Measurements from ENCODE around the gene STK38.

The STK38 gene

GRCh38 chr6:36524871-36525270 is 22.4 kb downstream of the STK38 start:
- Histone ChIP-seq H3K4me1 (ENCODE audit: insufficient read depth, low read length, poor library complexity, severe bottlenecking) (peaks cover 14% of the 10 kb centered on the region), H3K36me3 (ENCODE audit: insufficient read depth, low read length) (peaks cover 84% of the 10 kb centered on the region), H3K4me3 (ENCODE audit: low read length, poor library complexity, severe bottlenecking) (no peak overlapping the region), H3K9me2 (replicated peaks; ENCODE audit: low read depth, low read length) (no peaks in the 10 kb centered on the region), H3K79me2 (ENCODE audit: insufficient read depth, low read length) (peaks cover 46% of the 10 kb centered on the region), H3K27me3 (ENCODE audit: insufficient read depth, low read length, poor library complexity, severe bottlenecking) (no peaks in the 10 kb centered on the region), H2AFZ (ENCODE audit: low read length) (no peak overlapping the region), H3K4me2 (ENCODE audit: low read depth, low read length, poor library complexity, severe bottlenecking) (no peak overlapping the region), H3K9ac (ENCODE audit: low read depth, low read length, poor library complexity, severe bottlenecking) (no peak overlapping the region), H3F3A (ENCODE audit: low read depth) (peaks cover 10% of the 10 kb centered on the region; the same call in 1 of the 2 replicates), H3K9me3 (ENCODE audit: insufficient read depth, low read depth, low read length) (no peaks in the 10 kb centered on the region), H4K20me1 (ENCODE audit: insufficient read depth, low read length, poor library complexity, severe bottlenecking) (peaks cover 25% of the 10 kb centered on the region)
- TF ChIP-seq EZH2phosphoT487 (IDR thresholded peaks at IDR 0.05; ENCODE audit: borderline replicate concordance) (no peak), CTCF (conservative IDR thresholded peaks at IDR 0.05; ENCODE audit: low read length) (no peak)

- peaks cover 14% of the 10 kb centered on the region for H3K4me1 ChIP-seq (ENCODE audit: insufficient read depth, low read length, poor library complexity, severe bottlenecking)
- no peak overlapping the region for H3K4me3 ChIP-seq (ENCODE audit: low read length, poor library complexity, severe bottlenecking)
- H3K4me2 ChIP-seq (ENCODE audit: low read depth, low read length, poor library complexity, severe bottlenecking) = no peak overlapping the region
- no peaks in the 10 kb centered on the region for H3K9me3 ChIP-seq (ENCODE audit: insufficient read depth, low read depth, low read length)
- TF ChIP-seq EZH2phosphoT487 (IDR thresholded peaks at IDR 0.05; ENCODE audit: borderline replicate concordance) (no peak), CTCF (conservative IDR thresholded peaks at IDR 0.05; ENCODE audit: low read length) (no peak)
- H3F3A ChIP-seq (ENCODE audit: low read depth) = peaks cover 7% of the 10 kb centered on the region; the same call in 1 of the 2 replicates
- no peaks in the 10 kb centered on the region for H3K27me3 ChIP-seq (ENCODE audit: insufficient read depth, low read length, poor library complexity, severe bottlenecking)
- H3K79me2 ChIP-seq (ENCODE audit: insufficient read depth, low read length) = peaks cover 37% of the 10 kb centered on the region
- peaks cover 24% of the 10 kb centered on the region for H4K20me1 ChIP-seq (ENCODE audit: insufficient read depth, low read length, poor library complexity, severe bottlenecking)
- peaks cover 84% of the 10 kb centered on the region for H3K36me3 ChIP-seq (ENCODE audit: insufficient read depth, low read length)
- H3K9ac ChIP-seq (ENCODE audit: low read depth, low read length, poor library complexity, severe bottlenecking) = no peak overlapping the region
- no peak overlapping the region for H2AFZ ChIP-seq (ENCODE audit: low read length)
- H3K9me2 ChIP-seq (replicated peaks; ENCODE audit: low read depth, low read length) = no peaks in the 10 kb centered on the region
These were observed 23.3 kb downstream of the STK38 start for GRCh38 chr6:36523936-36524499.

- 0 out of 2 replicates have a peak, but pooled peaks cover under 1% of the 10 kb centered on the region for H3F3A ChIP-seq (ENCODE audit: low read depth)
- no peak overlapping the region for H3K9ac ChIP-seq (ENCODE audit: low read depth, low read length, poor library complexity, severe bottlenecking)
- peaks cover 31% of the 10 kb centered on the region for H3K79me2 ChIP-seq (ENCODE audit: insufficient read depth, low read length)
These were observed 23.8 kb downstream of the STK38 start for GRCh38 chr6:36523451-36523850.

More at GRCh38 chr6:36523451-36523850, 23.8 kb downstream of the STK38 start:
- Histone ChIP-seq H3K4me1 (ENCODE audit: insufficient read depth, low read length, poor library complexity, severe bottlenecking) (peaks cover 14% of the 10 kb centered on the region), H3K9me3 (ENCODE audit: insufficient read depth, low read depth, low read length) (no peaks in the 10 kb centered on the region), H3K27me3 (ENCODE audit: insufficient read depth, low read length, poor library complexity, severe bottlenecking) (no peaks in the 10 kb centered on the region), H3K36me3 (ENCODE audit: insufficient read depth, low read length) (peaks cover 84% of the 10 kb centered on the region), H3K9me2 (replicated peaks; ENCODE audit: low read depth, low read length) (no peaks in the 10 kb centered on the region), H2AFZ (ENCODE audit: low read length) (no peak overlapping the region), H3K4me3 (ENCODE audit: low read length, poor library complexity, severe bottlenecking) (no peak overlapping the region), H3K4me2 (ENCODE audit: low read depth, low read length, poor library complexity, severe bottlenecking) (no peak overlapping the region), H4K20me1 (ENCODE audit: insufficient read depth, low read length, poor library complexity, severe bottlenecking) (peaks cover 18% of the 10 kb centered on the region)
- no peak for TF ChIP-seq CTCF (conservative IDR thresholded peaks at IDR 0.05; ENCODE audit: low read length)
- TF ChIP-seq EZH2phosphoT487 (IDR thresholded peaks at IDR 0.05; ENCODE audit: borderline replicate concordance) = no peak

All from Loucy (cell line).